Testis (tissue), 2 donors: ENCODE measurements around the gene IFNL4.

Source experiments
- CTCF ChIP-seq, 3 experiments: fragments of 450-650 bp in 2 of 3; fragments of 200-600 bp in 1 of 3; sonication (generic) in 1 of 3; IDR thresholded peaks; one replicate each; pipeline ENCODE4 v1.5.1; 2016 to 2019; ENCODE audit warnings: antibody characterized with exemption in 3 of 3, mild to moderate bottlenecking in 2 of 3, moderate library complexity in 1 of 3
- POLR2A ChIP-seq: fragments of 450-650 bp; IDR thresholded peaks from one replicate; pipeline ENCODE4 v1.6.1; 2017; ENCODE audit warnings: antibody characterized with exemption, mild to moderate bottlenecking, moderate library complexity

- TF ChIP-seq CTCF (IDR thresholded peaks at IDR 0.05) (no peak), POLR2A (no peak)
Measured at GRCh38 chr19:39223703-39224279, 24.9 kb downstream of the IFNL4 start.
